WTC11 (cell line): ENCODE data around the gene ZNF358. TPM values are rescaled to one million over a fixed set of nuclear protein-coding genes. Genes with fewer than 3 reads are reported as not detected.

Experiments
- ATAC-seq: fragments of 200-7000 bp; cut with Tn5 transposase; 2 replicates; pipeline ENCODE4 v1.10.0; 2021; ENCODE audit warnings: mild to moderate bottlenecking, moderate library complexity
- CTCF ChIA-PET: fragments of 300-600 bp; sonication (Branson Sonifier 250); formaldehyde crosslinking; loops from one replicate; lab custom pipeline; 2021; ENCODE audit warnings: antibody characterized with exemption; lab: Charles Lee
- POLR2A ChIA-PET: fragments of 350-600 bp; sonication (Branson Sonifier 250); formaldehyde crosslinking; loops from one replicate; lab custom pipeline; 2021; ENCODE audit warnings: antibody characterized with exemption; lab: Charles Lee
- DNase-seq: peaks from one replicate; pipeline ENCODE4 v3.0.0; 2021; ENCODE audit warnings: low spot score
- H3K27ac Mint-ChIP-seq: 2 replicates; pipeline ENCODE4 v1.8.0; 2021; ENCODE audit warnings: mixed read lengths
- H3K27me3 Mint-ChIP-seq: 2 replicates; pipeline ENCODE4 v1.8.0; 2021; ENCODE audit warnings: low read depth, mild to moderate bottlenecking, moderate library complexity, mixed read lengths
- H3K36me3 Mint-ChIP-seq: 2 replicates; pipeline ENCODE4 v1.8.0; 2021; ENCODE audit warnings: mixed read lengths
- H3K4me1 Mint-ChIP-seq: 2 replicates; pipeline ENCODE4 v1.8.0; 2022; ENCODE audit warnings: mixed read lengths
- H3K4me3 Mint-ChIP-seq: 2 replicates; pipeline ENCODE4 v1.8.0; 2021; ENCODE audit warnings: mild to moderate bottlenecking, moderate library complexity, mixed read lengths
- H3K9me3 Mint-ChIP-seq: 2 replicates; pipeline ENCODE4 v1.8.0; 2021; ENCODE audit warnings: mixed read lengths
- ARID4B ChIP-seq: sonication (generic); formaldehyde crosslinking; IDR thresholded peaks from 2 replicates; pipeline ENCODE4 v1.8.0; 2023; ENCODE audit warnings: missing genetic modification reagents, mild to moderate bottlenecking, borderline replicate concordance
- ATF6 ChIP-seq: sonication (generic); formaldehyde crosslinking; IDR thresholded peaks from 2 replicates; pipeline ENCODE4 v1.8.1; 2023; ENCODE audit warnings: mild to moderate bottlenecking, missing genetic modification reagents
- CBFB ChIP-seq: sonication (generic); formaldehyde crosslinking; IDR thresholded peaks from 2 replicates; pipeline ENCODE4 v1.8.1; 2022; ENCODE audit warnings: mild to moderate bottlenecking, low read depth, missing genetic modification reagents
- CREB1 ChIP-seq: sonication (generic); formaldehyde crosslinking; IDR thresholded peaks from 2 replicates; pipeline ENCODE4 v1.8.0; 2023; ENCODE audit warnings: mild to moderate bottlenecking, missing genetic modification reagents
- CREM ChIP-seq: sonication (generic); formaldehyde crosslinking; IDR thresholded peaks from 2 replicates; pipeline ENCODE4 v1.8.1; 2022; ENCODE audit warnings: mild to moderate bottlenecking, missing genetic modification reagents, moderate library complexity
- E2F4 ChIP-seq: sonication (generic); formaldehyde crosslinking; IDR thresholded peaks from 2 replicates; pipeline ENCODE4 v1.8.1; 2022; ENCODE audit warnings: low read depth, mild to moderate bottlenecking, moderate library complexity, missing genetic modification reagents, borderline replicate concordance
- FOXJ3 ChIP-seq: sonication (generic); formaldehyde crosslinking; IDR thresholded peaks from 2 replicates; pipeline ENCODE4 v1.9.0; 2021; ENCODE audit warnings: missing genetic modification reagents, mild to moderate bottlenecking, borderline replicate concordance
- IRF2 ChIP-seq: sonication (generic); formaldehyde crosslinking; IDR thresholded peaks from 2 replicates; pipeline ENCODE4 v1.8.0; 2022; ENCODE audit warnings: low read depth, missing genetic modification reagents, borderline replicate concordance
- MXD4 ChIP-seq: fragments of 250-450 bp; sonication (Bioruptor Pico); IDR thresholded peaks from 2 replicates; pipeline ENCODE4 v1.8.0; 2021; ENCODE audit warnings: mild to moderate bottlenecking, moderate library complexity, borderline replicate concordance
- NFATC4 ChIP-seq: fragments of 250-450 bp; sonication (Bioruptor Pico); IDR thresholded peaks from 2 replicates; pipeline ENCODE4 v1.9.0; 2021; ENCODE audit warnings: mild to moderate bottlenecking
- ZBTB43 ChIP-seq: sonication (generic); formaldehyde crosslinking; IDR thresholded peaks from 2 replicates; pipeline ENCODE4 v1.8.1; 2023; ENCODE audit warnings: mild to moderate bottlenecking, missing genetic modification reagents
- ZNF317 ChIP-seq: sonication (generic); formaldehyde crosslinking; IDR thresholded peaks from 2 replicates; pipeline ENCODE4 v1.8.1; 2023; ENCODE audit warnings: low read depth, mild to moderate bottlenecking, moderate library complexity, missing genetic modification reagents, borderline replicate concordance
- ZNF416 ChIP-seq: fragments of 250-450 bp; sonication (Bioruptor Pico); IDR thresholded peaks from 2 replicates; pipeline ENCODE4 v1.9.0; 2021; ENCODE audit warnings: mild to moderate bottlenecking, inconsistent platforms
- ZNF671 ChIP-seq: fragments of 250-450 bp; sonication (Bioruptor Pico); IDR thresholded peaks from 2 replicates; pipeline ENCODE4 v1.8.0; 2021; ENCODE audit warnings: mild to moderate bottlenecking
- total RNA-seq: library from RNA; stranded (reverse); gene quantifications from 3 replicates; pipeline ENCODE4 v1.2.3, GENCODE V29; 2021
- TF ChIP-seq, protein P1 (sequence below): sonication (generic); formaldehyde crosslinking; IDR thresholded peaks from 2 replicates; pipeline ENCODE4 v1.8.0; 2022; ENCODE audit warnings: missing genetic modification reagents
- TF ChIP-seq, protein P2 (sequence below): sonication (generic); formaldehyde crosslinking; IDR thresholded peaks from 2 replicates; pipeline ENCODE4 v1.8.1; 2023; ENCODE audit warnings: mild to moderate bottlenecking, moderate library complexity, missing genetic modification reagents
- TF ChIP-seq, protein P3 (sequence below): fragments of 250-450 bp; sonication (Bioruptor Pico); IDR thresholded peaks from 2 replicates; pipeline ENCODE4 v1.9.0; 2021; ENCODE audit warnings: mild to moderate bottlenecking

ZNF358 gene
- total RNA-seq, 1 experiment from 2014 or later = 37.5 TPM

GRCh38 chr19:7549429-7550148 lies 33.7 kb downstream of the ZNF358 start:
- Mint-ChIP-seq H3K4me1 (peaks cover 8% of the 10 kb centered on the region), H3K27me3 (peaks cover 5% of the 10 kb centered on the region; the same call in 1 of the 2 replicates), H3K9me3 (no peaks in the 10 kb centered on the region), H3K36me3 (peaks cover 12% of the 10 kb centered on the region), H3K27ac (no peak overlapping the region), H3K4me3 (no peak overlapping the region)
- POLR2A ChIA-PET = no interaction called here
- no peak for DNase-seq
- ATAC-seq = no peak
- CTCF ChIA-PET = interaction anchor here (1.0 to 2.3 kb wide), 7 partner anchors 19 to 195 kb away, joined by 3 to 18 read pairs (median 5); partner anchors contain the start of gene TRAPPC5
- TF ChIP-seq E2F4 (CRISPR knock-in tag) (no peak), ZBTB43 (CRISPR knock-in tag) (no peak), IRF2 (no peak), ZNF671 (CRISPR knock-in tag) (no peak), CREM (CRISPR knock-in tag) (no peak), ARID4B (CRISPR knock-in tag) (no peak), MXD4 (CRISPR knock-in tag) (no peak), CREB1 (no peak), ZNF317 (CRISPR knock-in tag) (no peak), ATF6 (CRISPR knock-in tag) (no peak), NFATC4 (CRISPR knock-in tag) (no peak), ZNF416 (CRISPR knock-in tag) (no peak), FOXJ3 (CRISPR knock-in tag) (no peak), CBFB (CRISPR knock-in tag) (no peak)
- TF ChIP-seq, protein P1, sequence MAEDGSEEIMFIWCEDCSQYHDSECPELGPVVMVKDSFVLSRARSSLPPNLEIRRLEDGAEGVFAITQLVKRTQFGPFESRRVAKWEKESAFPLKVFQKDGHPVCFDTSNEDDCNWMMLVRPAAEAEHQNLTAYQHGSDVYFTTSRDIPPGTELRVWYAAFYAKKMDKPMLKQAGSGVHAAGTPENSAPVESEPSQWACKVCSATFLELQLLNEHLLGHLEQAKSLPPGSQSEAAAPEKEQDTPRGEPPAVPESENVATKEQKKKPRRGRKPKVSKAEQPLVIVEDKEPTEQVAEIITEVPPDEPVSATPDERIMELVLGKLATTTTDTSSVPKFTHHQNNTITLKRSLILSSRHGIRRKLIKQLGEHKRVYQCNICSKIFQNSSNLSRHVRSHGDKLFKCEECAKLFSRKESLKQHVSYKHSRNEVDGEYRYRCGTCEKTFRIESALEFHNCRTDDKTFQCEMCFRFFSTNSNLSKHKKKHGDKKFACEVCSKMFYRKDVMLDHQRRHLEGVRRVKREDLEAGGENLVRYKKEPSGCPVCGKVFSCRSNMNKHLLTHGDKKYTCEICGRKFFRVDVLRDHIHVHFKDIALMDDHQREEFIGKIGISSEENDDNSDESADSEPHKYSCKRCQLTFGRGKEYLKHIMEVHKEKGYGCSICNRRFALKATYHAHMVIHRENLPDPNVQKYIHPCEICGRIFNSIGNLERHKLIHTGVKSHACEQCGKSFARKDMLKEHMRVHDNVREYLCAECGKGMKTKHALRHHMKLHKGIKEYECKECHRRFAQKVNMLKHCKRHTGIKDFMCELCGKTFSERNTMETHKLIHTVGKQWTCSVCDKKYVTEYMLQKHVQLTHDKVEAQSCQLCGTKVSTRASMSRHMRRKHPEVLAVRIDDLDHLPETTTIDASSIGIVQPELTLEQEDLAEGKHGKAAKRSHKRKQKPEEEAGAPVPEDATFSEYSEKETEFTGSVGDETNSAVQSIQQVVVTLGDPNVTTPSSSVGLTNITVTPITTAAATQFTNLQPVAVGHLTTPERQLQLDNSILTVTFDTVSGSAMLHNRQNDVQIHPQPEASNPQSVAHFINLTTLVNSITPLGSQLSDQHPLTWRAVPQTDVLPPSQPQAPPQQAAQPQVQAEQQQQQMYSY (CRISPR knock-in tag) = no peak
- TF ChIP-seq, protein P2, sequence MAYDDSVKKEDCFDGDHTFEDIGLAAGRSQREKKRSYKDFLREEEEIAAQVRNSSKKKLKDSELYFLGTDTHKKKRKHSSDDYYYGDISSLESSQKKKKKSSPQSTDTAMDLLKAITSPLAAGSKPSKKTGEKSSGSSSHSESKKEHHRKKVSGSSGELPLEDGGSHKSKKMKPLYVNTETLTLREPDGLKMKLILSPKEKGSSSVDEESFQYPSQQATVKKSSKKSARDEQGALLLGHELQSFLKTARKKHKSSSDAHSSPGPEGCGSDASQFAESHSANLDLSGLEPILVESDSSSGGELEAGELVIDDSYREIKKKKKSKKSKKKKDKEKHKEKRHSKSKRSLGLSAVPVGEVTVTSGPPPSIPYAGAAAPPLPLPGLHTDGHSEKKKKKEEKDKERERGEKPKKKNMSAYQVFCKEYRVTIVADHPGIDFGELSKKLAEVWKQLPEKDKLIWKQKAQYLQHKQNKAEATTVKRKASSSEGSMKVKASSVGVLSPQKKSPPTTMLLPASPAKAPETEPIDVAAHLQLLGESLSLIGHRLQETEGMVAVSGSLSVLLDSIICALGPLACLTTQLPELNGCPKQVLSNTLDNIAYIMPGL (CRISPR knock-in tag) = no peak
- TF ChIP-seq, protein P3, sequence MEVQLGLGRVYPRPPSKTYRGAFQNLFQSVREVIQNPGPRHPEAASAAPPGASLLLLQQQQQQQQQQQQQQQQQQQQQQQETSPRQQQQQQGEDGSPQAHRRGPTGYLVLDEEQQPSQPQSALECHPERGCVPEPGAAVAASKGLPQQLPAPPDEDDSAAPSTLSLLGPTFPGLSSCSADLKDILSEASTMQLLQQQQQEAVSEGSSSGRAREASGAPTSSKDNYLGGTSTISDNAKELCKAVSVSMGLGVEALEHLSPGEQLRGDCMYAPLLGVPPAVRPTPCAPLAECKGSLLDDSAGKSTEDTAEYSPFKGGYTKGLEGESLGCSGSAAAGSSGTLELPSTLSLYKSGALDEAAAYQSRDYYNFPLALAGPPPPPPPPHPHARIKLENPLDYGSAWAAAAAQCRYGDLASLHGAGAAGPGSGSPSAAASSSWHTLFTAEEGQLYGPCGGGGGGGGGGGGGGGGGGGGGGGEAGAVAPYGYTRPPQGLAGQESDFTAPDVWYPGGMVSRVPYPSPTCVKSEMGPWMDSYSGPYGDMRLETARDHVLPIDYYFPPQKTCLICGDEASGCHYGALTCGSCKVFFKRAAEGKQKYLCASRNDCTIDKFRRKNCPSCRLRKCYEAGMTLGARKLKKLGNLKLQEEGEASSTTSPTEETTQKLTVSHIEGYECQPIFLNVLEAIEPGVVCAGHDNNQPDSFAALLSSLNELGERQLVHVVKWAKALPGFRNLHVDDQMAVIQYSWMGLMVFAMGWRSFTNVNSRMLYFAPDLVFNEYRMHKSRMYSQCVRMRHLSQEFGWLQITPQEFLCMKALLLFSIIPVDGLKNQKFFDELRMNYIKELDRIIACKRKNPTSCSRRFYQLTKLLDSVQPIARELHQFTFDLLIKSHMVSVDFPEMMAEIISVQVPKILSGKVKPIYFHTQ (CRISPR knock-in tag) = no peak
